HepG2 (cell line): Measurements from ENCODE around the gene LRRC3C. TPM values are rescaled to one million over a fixed set of nuclear protein-coding genes. Genes with fewer than 3 reads are reported as not detected.

ENCODE experiments used
- CAMTA2 ChIP-seq: sonication (generic); formaldehyde crosslinking; IDR thresholded peaks from 2 replicates; pipeline ENCODE4 v1.4.0; 2020; ENCODE audit warnings: mild to moderate bottlenecking, missing genetic modification reagents, borderline replicate concordance
- CCAR2 ChIP-seq: fragments of 200-400 bp; formaldehyde crosslinking; optimal IDR thresholded peaks from 2 replicates; pipeline ENCODE3; 2018; ENCODE audit warnings: low read depth, mild to moderate bottlenecking, low read length, moderate library complexity
- HDAC1 ChIP-seq: sonication (generic); formaldehyde crosslinking; IDR thresholded peaks from 2 replicates; pipeline ENCODE4 v1.5.1; 2020; ENCODE audit warnings: mild to moderate bottlenecking, missing genetic modification reagents
- KDM5B ChIP-seq: sonication (generic); formaldehyde crosslinking; IDR thresholded peaks from 2 replicates; pipeline ENCODE4 v1.4.0; 2020; ENCODE audit warnings: missing genetic modification reagents, mild to moderate bottlenecking, borderline replicate concordance
- KDM6A ChIP-seq: IDR thresholded peaks from 2 replicates; pipeline ENCODE4 v1.6.1; 2016; ENCODE audit warnings: low read depth
- KLF6 ChIP-seq: IDR thresholded peaks from 2 replicates; pipeline ENCODE4 v1.8.0; 2016; ENCODE audit warnings: missing biosample characterization, missing genetic modification reagents
- MTF2 ChIP-seq: sonication (generic); formaldehyde crosslinking; IDR thresholded peaks from 2 replicates; pipeline ENCODE4 v1.5.0; 2020; ENCODE audit warnings: missing genetic modification reagents, borderline replicate concordance
- NFIB ChIP-seq: sonication (generic); formaldehyde crosslinking; IDR thresholded peaks from 2 replicates; pipeline ENCODE4 v1.9.0; 2021; ENCODE audit warnings: missing genetic modification reagents, mild to moderate bottlenecking, borderline replicate concordance
- NR2F6 ChIP-seq, 2 experiments: IDR thresholded peaks; 2 replicates each; pipeline ENCODE4 v1.6.1; 2016; ENCODE audit warnings: antibody characterized with exemption in 1 of 2, mild to moderate bottlenecking in 1 of 2
- SATB2 ChIP-seq: sonication (generic); formaldehyde crosslinking; IDR thresholded peaks from 2 replicates; pipeline ENCODE4 v1.5.0; 2020; ENCODE audit warnings: missing genetic modification reagents
- SP1 ChIP-seq, 2 experiments: fragments of 450-650 bp in 1 of 2; sonication (generic) in 1 of 2; formaldehyde crosslinking in 1 of 2; IDR thresholded peaks; 2 replicates each; pipeline versions ENCODE4 v1.4.0 to v1.6.1; 2016 to 2020; ENCODE audit warnings: missing genetic modification reagents in 1 of 2
- ZFP90 ChIP-seq: sonication (generic); formaldehyde crosslinking; IDR thresholded peaks from 2 replicates; pipeline ENCODE4 v1.8.0; 2022; ENCODE audit warnings: missing genetic modification reagents, mild to moderate bottlenecking, inconsistent platforms, borderline replicate concordance
- ZNF138 ChIP-seq: sonication (generic); formaldehyde crosslinking; IDR thresholded peaks from 2 replicates; pipeline ENCODE4 v1.5.0; 2020; ENCODE audit warnings: mild to moderate bottlenecking, low read depth, missing genetic modification reagents
- ZNF263 ChIP-seq: sonication (generic); formaldehyde crosslinking; IDR thresholded peaks from 2 replicates; pipeline ENCODE4 v1.4.0; 2020; ENCODE audit warnings: missing genetic modification reagents
- ZNF644 ChIP-seq: IDR thresholded peaks from 2 replicates; pipeline ENCODE4 v1.6.1; 2016; ENCODE audit warnings: low read depth
- ZNF674 ChIP-seq: sonication (generic); formaldehyde crosslinking; IDR thresholded peaks from 2 replicates; pipeline ENCODE4 v1.5.0; 2020; ENCODE audit warnings: low read depth, mild to moderate bottlenecking, missing genetic modification reagents
- polyA plus RNA-seq, 8 experiments: library from polyadenylated mRNA; depleted of rRNA in 3 of 8; stranded (reverse) in 7 of 8; unstranded in 1 of 8; fragments of >200 nt; fragmentation: Illumina TruSeq in 4 of 8; extraction: Trizol in 4 of 8; gene quantifications; 2 replicates each; pipeline versions ENCODE4 v1.2.1 to v1.2.3, GENCODE V29; 2011 to 2016; ENCODE audit warnings: low read depth in 4 of 8, missing spikeins in 1 of 8, mixed read lengths in 1 of 8; ENCODE audit not compliant: insufficient read depth in 1 of 8
- total RNA-seq, 5 experiments: library from RNA; depleted of rRNA; stranded (reverse); fragments of >200 nt; fragmentation: Illumina TruSeq; extraction: Trizol; gene quantifications; 2 replicates each; pipeline ENCODE4 v1.2.3, GENCODE V29; 2016; ENCODE audit warnings: low read depth in 1 of 5
- TF ChIP-seq, protein P1 (sequence below): fragments of 450-650 bp; IDR thresholded peaks from 2 replicates; pipeline ENCODE4 v1.6.1; 2017
- TF ChIP-seq, protein P2 (sequence below): sonication (generic); formaldehyde crosslinking; IDR thresholded peaks from 2 replicates; pipeline ENCODE4 v1.4.0; 2020; ENCODE audit warnings: missing genetic modification reagents, borderline replicate concordance
- TF ChIP-seq, protein P3 (sequence below): sonication (generic); formaldehyde crosslinking; IDR thresholded peaks from 2 replicates; pipeline ENCODE4 v1.4.0; 2020; ENCODE audit warnings: mild to moderate bottlenecking, missing genetic modification reagents
- TF ChIP-seq, protein P4 (sequence below): sonication (generic); formaldehyde crosslinking; conservative IDR thresholded peaks from 2 replicates; pipeline ENCODE4 v1.8.1; 2023; ENCODE audit warnings: missing genetic modification reagents
- TF ChIP-seq, protein P5 (sequence below): IDR thresholded peaks from 2 replicates; pipeline ENCODE4 v1.6.1; 2016; ENCODE audit warnings: mild to moderate bottlenecking, missing biosample characterization, missing genetic modification reagents

LRRC3C gene
- total and polyA plus RNA-seq, 2 of the 13 experiments (the other 11 are each of a cell fraction or from before 2014, with no cell fraction given): 0.17 TPM; not detected in 1

DNA sequence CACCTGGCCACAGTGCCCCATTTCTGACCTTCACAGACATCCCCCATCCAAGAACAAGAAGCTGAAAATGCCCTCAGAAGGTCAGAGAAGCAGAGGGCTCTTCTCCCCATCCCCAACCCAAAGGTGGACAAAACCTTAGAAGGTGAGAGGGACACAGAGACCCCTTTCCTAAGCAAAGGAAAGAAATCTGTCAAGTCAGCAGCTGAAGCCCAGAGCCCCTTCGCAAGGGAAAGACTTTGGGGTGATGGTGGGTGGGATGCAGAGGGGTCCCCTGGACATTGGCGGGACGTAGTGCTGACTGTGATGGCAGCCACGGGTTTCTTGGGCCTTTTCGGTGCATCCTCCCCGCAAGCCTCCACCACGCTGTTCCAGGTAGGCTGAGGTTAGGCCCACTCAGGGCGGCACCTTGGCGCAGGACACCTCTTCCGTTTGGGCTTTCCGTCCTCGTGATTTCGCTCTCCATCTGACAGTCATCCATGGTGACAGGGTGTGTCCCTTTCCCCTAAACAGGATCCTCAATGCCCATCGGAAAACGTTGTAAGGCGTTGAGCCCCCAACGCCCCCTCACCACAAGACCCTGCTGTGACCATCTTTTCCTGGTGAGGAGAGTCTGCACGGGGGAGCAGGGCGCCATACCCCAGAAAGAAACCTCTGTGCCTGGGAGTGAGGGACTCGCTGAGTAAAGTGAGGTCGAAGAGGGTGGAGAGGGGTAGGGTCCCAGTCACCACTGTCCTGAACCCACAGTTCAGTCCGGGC, 24.6 kb downstream of the LRRC3C start (continued):
- TF ChIP-seq CAMTA2 (CRISPR knock-in tag) (no peak), CCAR2 (no peak), ZNF138 (CRISPR knock-in tag) (no peak), HDAC1 (CRISPR knock-in tag) (no peak), KLF6 (CRISPR knock-in tag) (no peak), ZFP90 (CRISPR knock-in tag) (no peak; the same call in 1 of the 2 replicates), SATB2 (CRISPR knock-in tag) (no peak), KDM6A (CRISPR knock-in tag) (no peak), SP1 (IDR thresholded peaks at IDR 0.05) (no peak), SP1 (CRISPR knock-in tag; IDR thresholded peaks at IDR 0.05) (no peak), ZNF644 (CRISPR knock-in tag) (no peak), NR2F6 (IDR thresholded peaks at IDR 0.05) (no peak), NR2F6 (CRISPR knock-in tag; IDR thresholded peaks at IDR 0.05) (no peak), NFIB (CRISPR knock-in tag) (no peak), MTF2 (CRISPR knock-in tag) (no peak), ZNF674 (CRISPR knock-in tag) (no peak), KDM5B (CRISPR knock-in tag) (peak; percentile 32; the same call in 1 of the 2 replicates), ZNF263 (no peak)
- TF ChIP-seq, protein P1, sequence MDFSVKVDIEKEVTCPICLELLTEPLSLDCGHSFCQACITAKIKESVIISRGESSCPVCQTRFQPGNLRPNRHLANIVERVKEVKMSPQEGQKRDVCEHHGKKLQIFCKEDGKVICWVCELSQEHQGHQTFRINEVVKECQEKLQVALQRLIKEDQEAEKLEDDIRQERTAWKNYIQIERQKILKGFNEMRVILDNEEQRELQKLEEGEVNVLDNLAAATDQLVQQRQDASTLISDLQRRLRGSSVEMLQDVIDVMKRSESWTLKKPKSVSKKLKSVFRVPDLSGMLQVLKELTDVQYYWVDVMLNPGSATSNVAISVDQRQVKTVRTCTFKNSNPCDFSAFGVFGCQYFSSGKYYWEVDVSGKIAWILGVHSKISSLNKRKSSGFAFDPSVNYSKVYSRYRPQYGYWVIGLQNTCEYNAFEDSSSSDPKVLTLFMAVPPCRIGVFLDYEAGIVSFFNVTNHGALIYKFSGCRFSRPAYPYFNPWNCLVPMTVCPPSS: no peak
- TF ChIP-seq, protein P2, sequence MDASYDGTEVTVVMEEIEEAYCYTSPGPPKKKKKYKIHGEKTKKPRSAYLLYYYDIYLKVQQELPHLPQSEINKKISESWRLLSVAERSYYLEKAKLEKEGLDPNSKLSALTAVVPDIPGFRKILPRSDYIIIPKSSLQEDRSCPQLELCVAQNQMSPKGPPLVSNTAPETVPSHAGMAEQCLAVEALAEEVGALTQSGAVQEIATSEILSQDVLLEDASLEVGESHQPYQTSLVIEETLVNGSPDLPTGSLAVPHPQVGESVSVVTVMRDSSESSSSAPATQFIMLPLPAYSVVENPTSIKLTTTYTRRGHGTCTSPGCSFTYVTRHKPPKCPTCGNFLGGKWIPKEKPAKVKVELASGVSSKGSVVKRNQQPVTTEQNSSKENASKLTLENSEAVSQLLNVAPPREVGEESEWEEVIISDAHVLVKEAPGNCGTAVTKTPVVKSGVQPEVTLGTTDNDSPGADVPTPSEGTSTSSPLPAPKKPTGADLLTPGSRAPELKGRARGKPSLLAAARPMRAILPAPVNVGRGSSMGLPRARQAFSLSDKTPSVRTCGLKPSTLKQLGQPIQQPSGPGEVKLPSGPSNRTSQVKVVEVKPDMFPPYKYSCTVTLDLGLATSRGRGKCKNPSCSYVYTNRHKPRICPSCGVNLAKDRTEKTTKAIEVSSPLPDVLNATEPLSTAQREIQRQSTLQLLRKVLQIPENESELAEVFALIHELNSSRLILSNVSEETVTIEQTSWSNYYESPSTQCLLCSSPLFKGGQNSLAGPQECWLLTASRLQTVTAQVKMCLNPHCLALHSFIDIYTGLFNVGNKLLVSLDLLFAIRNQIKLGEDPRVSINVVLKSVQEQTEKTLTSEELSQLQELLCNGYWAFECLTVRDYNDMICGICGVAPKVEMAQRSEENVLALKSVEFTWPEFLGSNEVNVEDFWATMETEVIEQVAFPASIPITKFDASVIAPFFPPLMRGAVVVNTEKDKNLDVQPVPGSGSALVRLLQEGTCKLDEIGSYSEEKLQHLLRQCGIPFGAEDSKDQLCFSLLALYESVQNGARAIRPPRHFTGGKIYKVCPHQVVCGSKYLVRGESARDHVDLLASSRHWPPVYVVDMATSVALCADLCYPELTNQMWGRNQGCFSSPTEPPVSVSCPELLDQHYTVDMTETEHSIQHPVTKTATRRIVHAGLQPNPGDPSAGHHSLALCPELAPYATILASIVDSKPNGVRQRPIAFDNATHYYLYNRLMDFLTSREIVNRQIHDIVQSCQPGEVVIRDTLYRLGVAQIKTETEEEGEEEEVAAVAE: no peak
- TF ChIP-seq, protein P3, sequence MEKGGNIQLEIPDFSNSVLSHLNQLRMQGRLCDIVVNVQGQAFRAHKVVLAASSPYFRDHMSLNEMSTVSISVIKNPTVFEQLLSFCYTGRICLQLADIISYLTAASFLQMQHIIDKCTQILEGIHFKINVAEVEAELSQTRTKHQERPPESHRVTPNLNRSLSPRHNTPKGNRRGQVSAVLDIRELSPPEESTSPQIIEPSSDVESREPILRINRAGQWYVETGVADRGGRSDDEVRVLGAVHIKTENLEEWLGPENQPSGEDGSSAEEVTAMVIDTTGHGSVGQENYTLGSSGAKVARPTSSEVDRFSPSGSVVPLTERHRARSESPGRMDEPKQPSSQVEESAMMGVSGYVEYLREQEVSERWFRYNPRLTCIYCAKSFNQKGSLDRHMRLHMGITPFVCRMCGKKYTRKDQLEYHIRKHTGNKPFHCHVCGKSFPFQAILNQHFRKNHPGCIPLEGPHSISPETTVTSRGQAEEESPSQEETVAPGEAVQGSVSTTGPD (CRISPR knock-in tag): no peak
- TF ChIP-seq, protein P4, sequence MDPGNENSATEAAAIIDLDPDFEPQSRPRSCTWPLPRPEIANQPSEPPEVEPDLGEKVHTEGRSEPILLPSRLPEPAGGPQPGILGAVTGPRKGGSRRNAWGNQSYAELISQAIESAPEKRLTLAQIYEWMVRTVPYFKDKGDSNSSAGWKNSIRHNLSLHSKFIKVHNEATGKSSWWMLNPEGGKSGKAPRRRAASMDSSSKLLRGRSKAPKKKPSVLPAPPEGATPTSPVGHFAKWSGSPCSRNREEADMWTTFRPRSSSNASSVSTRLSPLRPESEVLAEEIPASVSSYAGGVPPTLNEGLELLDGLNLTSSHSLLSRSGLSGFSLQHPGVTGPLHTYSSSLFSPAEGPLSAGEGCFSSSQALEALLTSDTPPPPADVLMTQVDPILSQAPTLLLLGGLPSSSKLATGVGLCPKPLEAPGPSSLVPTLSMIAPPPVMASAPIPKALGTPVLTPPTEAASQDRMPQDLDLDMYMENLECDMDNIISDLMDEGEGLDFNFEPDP (CRISPR knock-in tag): no peak
- TF ChIP-seq, protein P5, sequence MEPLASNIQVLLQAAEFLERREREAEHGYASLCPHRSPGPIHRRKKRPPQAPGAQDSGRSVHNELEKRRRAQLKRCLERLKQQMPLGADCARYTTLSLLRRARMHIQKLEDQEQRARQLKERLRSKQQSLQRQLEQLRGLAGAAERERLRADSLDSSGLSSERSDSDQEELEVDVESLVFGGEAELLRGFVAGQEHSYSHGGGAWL (CRISPR knock-in tag): no peak
